ENCODE results near the gene LYPD6B. TPM values are rescaled to one million over a fixed set of nuclear protein-coding genes. Genes with fewer than 3 reads are reported as not detected.

Gene LYPD6B
- total and polyA plus RNA-seq, 10 of the 15 experiments (the other 5 are each of a cell fraction or from before 2014, with no cell fraction given) = 1.0 to 6.6 (median 4.0) TPM

- Histone ChIP-seq H3K27me3 (replicated peaks in 1 of 2; ENCODE audit: control insufficient read depth in 2 of 2, insufficient read depth in 2 of 2, low read length in 1 of 2) (no peaks in the 10 kb centered on the region), H2AFZ (ENCODE audit: control insufficient read depth, low read depth, low read length) (no peak overlapping the region), H3K27ac (ENCODE audit: control insufficient read depth, insufficient read depth) (no peak overlapping the region), H3K9ac (ENCODE audit: control insufficient read depth, insufficient read depth, low read length) (no peak overlapping the region), H3K9me3 (replicated peaks; ENCODE audit: control insufficient read depth, insufficient read depth, low read length) (no peaks in the 10 kb centered on the region; the same call in 2 of the 3 replicates), H3K4me2 (ENCODE audit: control insufficient read depth, insufficient read depth) (no peak overlapping the region), H3K36me3 (ENCODE audit: control insufficient read depth in 2 of 2, insufficient read depth in 2 of 2, low read length in 1 of 2) (no peaks in the 10 kb centered on the region), H3K4me3 (no peak overlapping the region), H3K4me1 (ENCODE audit: control insufficient read depth, insufficient read depth, low read length) (peaks cover 6% of the 10 kb centered on the region; the same call in 1 of the 2 replicates), H4K20me1 (ENCODE audit: control insufficient read depth, insufficient read depth) (no peaks in the 10 kb centered on the region), H3K79me2 (ENCODE audit: control insufficient read depth, insufficient read depth, low read length) (no peaks in the 10 kb centered on the region)
- intact Hi-C loops (cut with micrococcal nuclease; ENCODE audit: unreplicated experiment) = no loop called here
- CTCF ChIA-PET = interaction anchor here (1.5 kb wide), 1 partner anchor 42 kb away, joined by 6 read pairs; no protein-coding TSS in a partner anchor
- WGBS (ENCODE audit: insufficient coverage, insufficient replicate concordance, low lambda C conversion rate, missing lambda C conversion rate) = 0% methylated on average over 1 of the region's 1 CpG
- DNase-seq (ENCODE audit: low read depth, low spot score) (no peak), ATAC-seq (no peak), FAIRE-seq (no peak)
- TF ChIP-seq ZNF687 (IDR thresholded peaks at IDR 0.05) (no peak), E2F4 (IDR thresholded peaks at IDR 0.05; ENCODE audit: low read depth, low read length) (no peak), MTA3 (IDR thresholded peaks at IDR 0.05; ENCODE audit: borderline replicate concordance, low read length) (no peak), RAD51 (IDR thresholded peaks at IDR 0.05) (no peak), LARP7 (IDR thresholded peaks at IDR 0.05) (no peak), SREBF1 (IDR thresholded peaks at IDR 0.05; ENCODE audit: low read length) (no peak), RBBP5 (conservative IDR thresholded peaks at IDR 0.05) (no peak), SIN3A (IDR thresholded peaks at IDR 0.05; ENCODE audit: low read depth, low read length) (no peak), NKRF (conservative IDR thresholded peaks at IDR 0.05) (no peak), RELB (IDR thresholded peaks at IDR 0.05; ENCODE audit: low read depth) (no peak), PML (IDR thresholded peaks at IDR 0.05; ENCODE audit: low read length) (no peak), ATF7 (IDR thresholded peaks at IDR 0.05; ENCODE audit: low read depth) (no peak), RFX5 (IDR thresholded peaks at IDR 0.05; ENCODE audit: low read depth, low read length) (no peak)
- in situ Hi-C loops (cut with MboI) = no loop called here
- POLR2A ChIA-PET = no interaction called here
- SMC1A ChIA-PET (ENCODE audit: uncharacterized antibody, unreplicated experiment) = interaction anchor here (2.0 kb wide), 1 partner anchor 42 kb away, joined by 6 read pairs; no protein-coding TSS in a partner anchor
- no TSS peak for BruUV-seq (replicated peaks)
- RAD21 ChIA-PET (ENCODE audit: unreplicated experiment) = no interaction called here
Measured at GRCh38 chr2:149059822-149060221, 21.3 kb downstream of the LYPD6B start.
